ENCODE results near the gene TMEM158.

Gene TMEM158

DNA sequence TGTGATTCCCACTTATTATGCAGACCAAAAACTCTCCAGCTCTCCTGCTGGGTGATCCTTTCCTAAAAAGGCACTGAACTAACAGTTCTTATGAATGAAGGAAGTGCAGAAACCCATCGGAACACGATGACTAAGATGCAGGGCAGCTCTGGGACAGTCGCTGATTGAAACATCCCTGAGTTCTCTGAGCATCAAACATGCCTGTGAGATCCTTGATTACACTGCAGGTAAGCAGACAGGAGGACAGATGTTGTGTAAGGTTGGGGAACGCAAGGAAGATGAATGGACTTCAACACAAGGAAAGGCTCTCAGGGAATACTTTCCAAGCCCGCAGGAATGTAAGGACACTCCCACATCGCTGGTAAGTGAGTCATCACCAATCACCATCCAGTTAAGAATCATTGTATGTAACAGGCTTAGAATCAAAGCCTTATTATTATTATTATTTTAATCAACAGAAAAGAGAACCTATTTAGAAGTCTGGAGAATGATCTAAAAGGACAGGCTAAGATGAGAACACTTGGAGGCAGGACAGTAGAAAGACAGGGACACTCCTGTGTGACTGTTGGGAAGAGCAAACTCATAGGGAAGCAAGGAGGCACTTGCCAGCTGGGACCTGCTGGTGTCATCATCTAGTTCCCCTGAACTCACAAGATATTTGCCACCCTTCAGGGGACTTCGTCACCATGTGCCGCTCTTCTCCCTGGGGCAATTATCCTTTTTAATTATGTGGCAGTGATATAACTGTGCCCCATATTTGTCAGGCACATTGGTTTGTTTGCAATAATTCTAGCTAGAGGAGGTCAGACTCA, 26.0 kb downstream of the TMEM158 start:
- no peak for DNase-seq (ENCODE audit: low read depth)

DNA sequence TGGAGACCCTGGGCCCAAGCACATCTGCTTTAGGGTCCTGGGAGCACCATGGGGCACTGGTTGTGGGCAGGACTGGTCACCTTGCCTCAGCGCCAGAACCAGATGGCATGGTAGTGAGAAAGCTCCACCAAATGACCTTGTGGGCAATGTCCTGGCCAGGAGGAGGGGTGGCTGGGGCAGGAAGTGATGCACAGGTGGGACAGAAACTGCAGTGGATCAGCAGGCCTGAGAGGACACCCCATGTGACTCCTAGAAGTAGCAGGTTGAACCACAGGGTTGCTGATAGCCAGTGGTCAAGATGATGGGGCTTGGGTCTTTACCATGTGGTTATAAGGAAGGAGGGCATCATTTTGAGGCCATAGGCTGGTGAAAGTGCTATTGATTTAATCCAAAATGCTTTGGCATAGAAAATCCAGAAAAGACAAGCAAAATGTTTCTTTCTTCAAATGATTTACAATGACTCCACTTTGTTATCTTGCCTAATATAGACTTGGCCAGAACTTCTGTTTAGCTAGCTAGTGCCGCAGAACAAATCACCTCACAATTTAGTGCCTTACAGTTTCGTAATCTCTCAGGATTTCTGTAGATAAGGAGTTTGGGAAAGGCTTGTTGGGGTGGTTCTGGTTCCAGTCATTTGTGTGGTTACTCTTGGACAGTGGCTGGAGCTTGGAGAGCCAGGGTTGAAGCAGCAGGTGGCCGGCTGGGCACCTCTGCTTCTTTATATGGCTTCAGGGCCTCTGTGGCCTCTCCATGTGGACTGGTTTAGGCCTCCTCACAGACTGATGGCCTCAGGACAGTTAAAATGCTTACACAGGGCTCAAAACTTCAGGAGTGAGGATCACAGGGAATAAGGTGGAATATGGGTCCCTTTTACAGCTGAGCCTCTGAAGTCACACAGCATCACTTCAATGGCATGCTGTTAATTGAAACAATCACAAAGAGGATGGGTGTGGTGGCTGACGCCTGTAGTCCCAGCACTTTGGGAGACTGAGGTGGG, 27.5 kb downstream of the TMEM158 start:
- no peak for DNase-seq (ENCODE audit: low read depth)

GRCh38 chr3:45194791-45195190, 31.3 kb downstream of the TMEM158 start:
- DNase-seq (ENCODE audit: low read depth) = no peak

- DNase-seq (ENCODE audit: low read depth) = no peak
Observed at GRCh38 chr3:45191924-45192417, 34.1 kb downstream of the TMEM158 start.

- DNase-seq (ENCODE audit: low read depth) = no peak
Observed at GRCh38 chr3:45191424-45191823, 34.7 kb downstream of the TMEM158 start.

DNA sequence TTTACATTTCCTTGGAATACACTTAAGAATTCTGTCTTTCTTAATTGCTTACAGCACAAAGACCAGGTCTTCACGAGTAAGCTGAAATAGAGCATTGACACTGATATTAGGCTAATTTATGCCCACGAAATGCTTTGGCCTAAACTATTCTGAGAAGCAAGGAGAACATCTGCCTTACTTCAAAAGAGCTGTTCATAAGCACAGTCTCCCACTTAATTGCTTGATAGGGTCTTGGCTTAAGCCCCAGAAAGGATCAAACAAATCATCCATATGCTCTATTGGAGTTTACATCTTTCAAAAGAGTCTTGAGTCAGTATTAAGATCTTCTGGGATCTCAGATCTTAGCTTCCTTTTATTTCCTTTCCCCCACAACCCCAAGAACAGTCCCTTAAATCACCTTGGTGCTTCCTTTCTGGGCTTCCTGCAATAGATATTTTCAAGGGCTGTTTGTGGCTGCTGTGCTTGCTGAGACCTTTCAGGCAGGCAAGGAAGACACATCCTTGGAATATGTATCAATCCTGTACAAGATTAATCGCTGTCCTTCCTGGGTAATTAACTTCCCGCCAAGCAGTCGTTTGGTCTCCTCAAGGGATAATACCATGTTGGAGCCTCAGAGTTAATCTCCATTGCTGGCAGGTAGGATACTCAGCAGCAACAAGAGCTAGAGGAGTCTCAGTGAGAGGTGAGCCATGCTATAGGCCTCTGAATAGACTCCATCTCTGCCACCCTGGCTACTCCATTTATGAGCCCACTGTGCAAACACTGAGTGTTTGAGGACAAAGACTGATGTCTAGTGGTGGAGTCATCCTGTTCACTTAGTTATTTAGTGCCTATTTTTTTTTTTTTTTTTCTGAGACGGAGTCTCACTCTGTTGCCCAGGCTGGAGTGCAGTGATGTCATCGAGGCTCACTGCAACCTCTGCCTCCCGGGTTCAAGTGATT, 37.1 kb downstream of the TMEM158 start:
- no peak for DNase-seq (ENCODE audit: low read depth)

DNA sequence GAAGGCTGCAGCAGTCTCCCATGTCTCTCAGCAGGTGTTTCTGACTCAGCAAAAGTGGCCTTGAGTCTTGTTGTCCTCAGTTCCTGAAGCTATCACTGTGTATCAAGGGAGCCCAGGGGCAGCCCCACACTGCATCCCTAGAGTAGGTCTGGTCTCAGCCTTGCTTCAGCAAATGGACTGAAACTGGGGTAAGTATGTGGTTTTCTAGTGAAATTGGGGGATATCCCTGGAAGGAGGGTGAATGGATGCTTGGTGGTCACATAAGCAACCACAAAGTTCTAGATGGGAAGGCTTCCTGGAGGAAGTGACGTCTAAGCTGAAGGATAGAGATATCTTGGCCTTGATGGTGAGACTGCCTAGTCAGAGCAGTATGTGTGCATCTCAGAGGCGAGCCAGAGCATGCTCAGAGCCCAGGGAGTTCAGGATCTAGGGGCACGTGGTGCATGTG, 38.4 kb downstream of the TMEM158 start:
- DNase-seq (ENCODE audit: low read depth) = no peak

- DNase-seq (ENCODE audit: low read depth) = no peak
Observed at GRCh38 chr3:45186871-45187270, 39.2 kb downstream of the TMEM158 start.

DNA sequence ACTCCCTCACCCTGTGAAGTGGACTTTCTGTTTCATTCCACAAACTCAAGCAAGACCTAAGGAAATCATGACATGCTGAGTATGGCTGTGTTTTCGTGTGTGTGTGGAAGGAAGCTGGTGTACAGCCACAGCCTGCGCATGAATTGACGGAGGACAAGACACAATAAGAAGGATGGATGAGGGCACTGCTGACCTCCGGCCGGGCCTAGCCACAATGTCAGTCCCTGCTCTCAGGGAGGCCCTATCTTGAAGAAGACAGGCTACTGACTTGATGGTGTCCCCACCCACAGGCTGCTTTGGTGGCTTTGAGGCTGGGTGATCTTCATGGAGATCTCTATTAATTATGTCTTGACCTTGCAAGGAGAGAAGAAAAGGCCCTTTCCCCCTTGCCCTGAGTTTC, 40.6 kb downstream of the TMEM158 start:
- DNase-seq (ENCODE audit: low read depth) = no peak

DNA sequence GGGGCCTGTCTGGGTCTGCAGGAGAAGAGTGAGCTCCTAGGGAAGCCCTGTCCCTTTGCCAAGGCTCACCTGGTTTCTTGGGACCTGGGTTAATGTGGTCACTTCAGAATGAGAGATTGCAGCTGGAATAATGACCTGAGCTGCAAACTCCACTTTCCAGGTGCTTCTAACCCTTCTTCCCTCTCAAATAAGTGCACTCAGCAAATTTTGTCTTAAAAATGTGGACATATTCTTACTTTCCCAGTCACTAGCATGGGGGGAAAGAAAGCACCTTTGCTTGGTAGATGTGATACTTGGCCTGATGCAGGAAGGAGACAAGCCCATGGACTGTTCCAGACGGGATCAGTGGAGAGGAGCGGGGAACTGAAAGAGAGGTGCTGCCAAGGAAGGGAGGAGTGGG, 41.0 kb downstream of the TMEM158 start:
- no peak for DNase-seq (ENCODE audit: low read depth)

GRCh38 chr3:45183872-45184262, 42.2 kb downstream of the TMEM158 start:
- DNase-seq (ENCODE audit: low read depth) = no peak

DNA sequence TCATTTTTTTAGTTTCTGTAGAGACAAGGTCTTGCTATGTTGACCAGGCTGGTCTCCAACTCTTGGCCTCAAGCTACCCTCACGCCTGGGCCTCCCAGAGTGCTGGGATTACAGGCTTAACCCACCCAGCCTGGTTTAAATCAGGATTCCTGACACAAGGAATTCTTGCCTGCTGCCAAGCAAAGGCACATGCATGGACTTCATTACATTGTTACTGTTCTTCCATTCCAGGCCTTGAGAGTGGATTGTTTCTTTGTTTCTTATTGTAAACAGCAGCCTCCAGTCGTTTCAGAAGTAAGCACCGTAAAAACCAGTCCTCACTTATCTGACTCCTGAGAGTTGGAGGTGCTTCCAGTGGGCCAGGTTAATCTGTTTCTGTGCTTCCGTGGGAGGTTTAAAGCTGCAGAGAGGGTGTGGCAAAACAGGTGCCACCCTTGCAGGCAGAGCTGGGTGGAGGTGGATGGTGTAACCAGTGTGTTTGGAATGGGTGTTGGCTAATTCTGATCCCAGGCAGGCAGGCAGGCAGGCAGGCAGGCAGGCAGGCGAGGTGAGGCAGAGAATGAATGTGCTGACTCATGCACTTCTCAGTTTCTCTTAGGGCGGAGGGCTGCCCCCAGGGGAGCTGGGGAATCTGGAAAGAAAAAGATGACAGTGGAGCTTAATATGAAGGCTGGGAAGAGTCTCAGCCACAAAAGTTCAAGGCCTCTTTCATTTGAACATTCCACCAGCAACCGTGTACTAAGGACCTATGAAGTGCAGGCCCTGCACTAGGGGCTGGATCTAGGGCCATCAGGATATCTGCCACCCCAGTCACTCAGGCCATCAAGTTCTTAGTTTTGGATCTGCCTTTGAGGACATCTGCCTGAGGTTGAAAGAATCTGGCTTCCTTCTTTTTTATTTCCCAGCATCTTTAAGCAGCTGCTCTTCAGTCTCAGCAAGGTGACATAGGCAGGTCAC, 42.9 kb downstream of the TMEM158 start:
- DNase-seq (ENCODE audit: low read depth) = no peak

GRCh38 chr3:45181496-45181895, 44.6 kb downstream of the TMEM158 start:
- no peak for DNase-seq (ENCODE audit: low read depth)

DNA sequence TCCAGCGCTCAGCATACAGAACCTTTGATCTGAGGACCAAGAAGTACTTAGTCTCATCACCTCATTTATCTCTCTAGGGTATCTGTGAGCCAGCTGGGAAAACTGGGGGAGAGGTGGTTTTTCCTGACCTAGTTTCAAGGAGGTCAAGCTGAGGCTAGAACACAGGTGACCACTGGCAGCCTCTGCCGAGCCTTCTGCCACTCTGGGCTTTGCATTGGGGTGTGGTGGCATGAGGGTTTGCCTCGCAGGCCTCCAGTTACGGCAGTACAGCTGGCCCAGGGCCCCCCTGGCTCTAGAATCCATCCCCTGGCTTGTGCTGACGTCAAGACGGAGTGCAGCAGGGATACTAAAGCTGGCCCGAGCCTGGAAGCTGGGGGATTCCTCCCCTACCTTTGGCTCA, 45.2 kb downstream of the TMEM158 start:
- DNase-seq (ENCODE audit: low read depth) = no peak

DNA sequence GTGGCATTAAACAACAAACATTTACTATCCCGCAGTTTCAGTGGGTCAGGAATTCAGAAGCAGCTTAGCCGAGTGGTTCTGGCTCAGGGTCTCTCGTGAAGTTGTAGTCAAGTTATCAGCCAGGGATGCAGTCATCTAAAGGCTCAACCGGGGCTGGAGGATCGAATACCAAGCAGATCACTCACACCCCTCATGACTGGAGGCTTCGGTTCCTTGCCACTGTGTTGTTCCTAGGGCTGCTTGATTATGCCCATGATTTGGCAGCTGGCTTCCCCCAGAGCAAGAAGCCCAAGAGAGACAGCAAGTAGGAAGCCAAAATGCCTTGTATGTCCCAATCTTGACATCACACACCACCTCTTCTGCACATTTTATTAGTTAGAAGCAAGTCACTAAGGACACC, 46.0 kb downstream of the TMEM158 start:
- no peak for DNase-seq (ENCODE audit: low read depth)

DNA sequence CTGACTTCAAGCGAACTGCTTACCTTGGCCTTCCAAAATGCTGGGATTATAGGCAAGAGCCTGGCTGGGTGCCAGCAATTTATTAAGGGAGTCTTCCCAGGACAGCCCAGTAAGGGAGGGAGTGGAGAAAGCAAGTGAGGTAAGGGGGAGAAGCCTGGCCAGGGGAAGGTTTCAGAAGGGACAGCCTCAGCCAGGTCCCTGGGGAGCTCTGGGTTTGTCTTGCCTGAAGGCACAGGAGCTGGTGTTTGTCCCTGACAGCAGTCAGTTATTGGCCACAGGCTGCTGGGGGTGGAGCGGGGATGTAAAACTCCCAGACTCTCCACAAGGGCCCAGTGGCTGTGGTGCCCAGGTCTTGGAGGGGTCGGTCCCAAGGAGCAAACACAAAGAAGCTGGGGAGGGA, 46.9 kb downstream of the TMEM158 start:
- DNase-seq (ENCODE audit: low read depth) = no peak

DNA sequence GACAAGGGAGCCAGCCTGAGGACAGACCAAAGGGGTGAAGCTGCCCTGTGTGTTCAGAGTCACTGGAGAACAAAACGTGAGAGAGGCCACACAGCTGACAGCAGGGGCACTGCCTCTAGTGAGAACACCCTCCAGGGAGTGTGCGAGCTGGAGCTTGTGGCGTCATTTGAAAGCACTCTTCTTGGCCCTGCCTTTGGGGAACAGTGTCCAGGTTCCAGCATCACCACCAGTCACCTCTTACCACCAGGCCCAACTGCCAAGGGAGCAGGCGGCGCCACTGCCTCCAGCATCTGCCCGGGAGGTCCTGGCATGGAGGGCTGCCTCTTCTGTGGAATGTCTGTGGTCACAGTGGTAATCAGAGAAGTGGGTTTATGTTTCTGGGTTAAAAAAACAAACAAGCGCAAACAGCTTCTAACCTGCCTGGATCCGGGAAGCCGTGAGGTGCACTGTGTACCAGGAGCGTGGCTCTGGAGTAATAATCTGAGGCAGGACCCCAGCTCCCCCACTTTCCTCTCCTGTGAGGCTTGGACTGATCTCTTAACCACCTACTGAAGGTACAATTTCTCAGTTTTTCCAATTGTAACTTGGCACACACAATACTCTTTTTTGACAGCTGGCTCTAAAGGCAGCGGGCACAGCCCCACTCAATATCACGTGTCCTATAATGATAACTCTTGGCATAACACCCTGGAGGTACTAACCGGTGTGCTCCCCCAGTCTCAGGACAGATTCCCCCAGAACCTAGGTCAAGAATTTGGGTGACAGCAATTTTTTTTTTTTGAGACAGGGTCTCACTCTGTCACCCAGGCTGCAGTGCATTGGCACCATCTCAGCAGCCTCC, 47.7 kb downstream of the TMEM158 start:
- no peak for DNase-seq (ENCODE audit: low read depth)

GRCh38 chr3:45176912-45177311, 49.2 kb downstream of the TMEM158 start:
- no peak for DNase-seq (ENCODE audit: low read depth)

All from stimulated activated CD8-positive, alpha-beta memory T cell treated with anti-CD3 and anti-CD28 coated beads, Interleukin-15, amount 100 ng/mL, for 24 hours (primary cell).